ENCODE results near the gene TALDO1. TPM values are rescaled to one million over a fixed set of nuclear protein-coding genes. Genes with fewer than 3 reads are reported as not detected.

TALDO1 gene
- total RNA-seq, 1 donor from 2014 or later = 270 TPM

GRCh38 chr11:760236-760635, 13.0 kb downstream of the TALDO1 start:
- Mint-ChIP-seq H3K4me3 (ENCODE audit: low read depth) (no peak overlapping the region), H3K9me3 (no peaks in the 10 kb centered on the region), H3K27ac (peak overlapping the region; percentile 60), H3K36me3 (ENCODE audit: low read depth) (peaks cover 62% of the 10 kb centered on the region), H3K27me3 (ENCODE audit: low read depth) (no peaks in the 10 kb centered on the region), H3K4me1 (ENCODE audit: low read depth) (peaks cover 4% of the 10 kb centered on the region)
- DNase-seq (ENCODE audit: low spot score) = no peak
- intact Hi-C loops (cut with micrococcal nuclease) = no loop called here

DNA sequence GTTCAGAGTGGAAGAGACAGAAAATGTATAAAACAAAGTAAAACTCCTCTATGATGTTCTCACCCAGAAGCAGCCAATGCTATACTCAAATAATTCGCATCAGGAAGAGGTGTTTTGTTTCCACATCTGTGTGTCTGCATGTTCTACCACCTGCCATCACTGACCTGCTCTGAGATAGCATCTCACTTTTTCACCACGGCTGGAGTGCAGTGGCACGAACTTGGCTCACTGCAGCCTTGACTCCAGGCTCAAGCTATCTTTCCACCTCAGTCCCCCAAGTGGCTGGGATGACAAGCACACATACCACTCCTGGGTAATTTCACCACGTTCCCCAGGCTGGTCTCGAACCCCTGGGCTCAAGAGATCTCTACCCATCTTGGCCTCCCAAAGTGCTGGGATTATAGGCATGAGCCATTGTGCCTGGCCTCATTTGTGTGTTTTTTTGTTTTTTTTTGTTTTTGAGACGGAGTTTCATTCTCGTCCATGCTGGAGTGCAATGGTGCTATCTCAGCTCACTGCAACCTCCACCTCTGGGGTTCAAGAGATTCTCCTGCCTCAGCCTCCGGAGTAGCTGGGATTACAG, 14.4 kb downstream of the TALDO1 start:
- H3K4me3 Mint-ChIP-seq (ENCODE audit: low read depth) = no peak overlapping the region
- no peaks in the 10 kb centered on the region for H3K27me3 Mint-ChIP-seq (ENCODE audit: low read depth)
- peaks cover 5% of the 10 kb centered on the region for H3K4me1 Mint-ChIP-seq (ENCODE audit: low read depth)
- no peak overlapping the region for H3K27ac Mint-ChIP-seq
- intact Hi-C loops (cut with micrococcal nuclease) = no loop called here
- no peak for DNase-seq (ENCODE audit: low spot score)
- no peaks in the 10 kb centered on the region for H3K9me3 Mint-ChIP-seq
- peaks cover 65% of the 10 kb centered on the region for H3K36me3 Mint-ChIP-seq (ENCODE audit: low read depth)

DNA sequence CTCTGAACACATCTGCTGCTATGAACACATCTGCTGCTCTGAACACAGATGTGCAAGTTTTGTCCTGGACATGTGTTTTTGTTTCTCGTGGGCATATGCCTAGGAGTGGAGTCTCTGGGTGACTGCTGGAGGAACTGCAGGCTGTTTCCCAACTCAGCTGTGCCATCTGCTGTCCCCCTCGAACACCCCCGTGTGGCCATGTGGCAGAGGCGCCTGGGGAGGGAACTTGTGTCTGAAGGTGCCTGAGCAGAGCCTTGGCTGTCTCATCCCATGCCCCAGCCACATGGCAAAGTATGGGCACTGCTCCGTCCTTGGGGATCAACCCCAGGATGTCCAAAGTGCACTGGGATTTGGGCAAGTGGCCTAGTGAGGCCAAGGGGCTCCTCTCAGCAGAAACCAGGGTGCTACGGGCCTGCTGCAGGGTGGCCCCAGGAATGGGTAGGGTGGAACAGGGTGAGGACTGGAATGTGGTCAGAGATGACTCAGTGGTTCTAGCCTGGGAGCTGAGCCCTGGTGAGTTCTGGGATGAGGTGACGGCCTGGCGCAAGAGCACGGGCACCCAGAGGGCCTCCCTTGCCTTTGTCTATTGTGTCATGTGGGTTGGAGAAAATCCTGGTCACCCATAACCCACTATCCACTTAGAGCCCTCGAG, 15.3 kb downstream of the TALDO1 start:
- no peak overlapping the region for H3K4me3 Mint-ChIP-seq (ENCODE audit: low read depth)
- H3K36me3 Mint-ChIP-seq (ENCODE audit: low read depth) = peaks cover 64% of the 10 kb centered on the region
- no peak for DNase-seq (ENCODE audit: low spot score)
- no peaks in the 10 kb centered on the region for H3K9me3 Mint-ChIP-seq
- no peak overlapping the region for H3K27ac Mint-ChIP-seq
- intact Hi-C loops (cut with micrococcal nuclease) = no loop called here
- H3K4me1 Mint-ChIP-seq (ENCODE audit: low read depth) = peaks cover 7% of the 10 kb centered on the region
- H3K27me3 Mint-ChIP-seq (ENCODE audit: low read depth) = no peaks in the 10 kb centered on the region

DNA sequence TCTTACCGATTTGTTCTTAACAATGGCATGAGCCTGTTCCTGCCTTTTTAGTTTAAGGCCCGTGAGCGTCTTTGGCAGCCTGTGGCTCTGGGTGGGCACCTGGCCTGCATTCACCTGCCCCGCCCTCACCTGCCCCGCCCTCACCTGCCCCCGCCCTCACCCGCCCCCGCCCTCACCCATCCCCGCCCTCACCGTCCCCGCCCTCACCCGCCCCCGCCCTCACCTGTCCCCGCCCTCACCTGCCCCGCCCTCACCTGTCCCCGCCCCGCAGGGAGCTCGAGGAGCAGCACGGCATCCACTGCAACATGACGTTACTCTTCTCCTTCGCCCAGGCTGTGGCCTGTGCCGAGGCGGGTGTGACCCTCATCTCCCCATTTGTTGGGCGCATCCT, 15.8 kb downstream of the TALDO1 start:
- H3K4me3 Mint-ChIP-seq (ENCODE audit: low read depth) = no peak overlapping the region
- H3K36me3 Mint-ChIP-seq (ENCODE audit: low read depth) = peaks cover 61% of the 10 kb centered on the region
- intact Hi-C loops (cut with micrococcal nuclease) = no loop called here
- peaks cover 7% of the 10 kb centered on the region for H3K4me1 Mint-ChIP-seq (ENCODE audit: low read depth)
- DNase-seq (ENCODE audit: low spot score) = no peak
- no peaks in the 10 kb centered on the region for H3K9me3 Mint-ChIP-seq
- H3K27ac Mint-ChIP-seq = no peak overlapping the region
- H3K27me3 Mint-ChIP-seq (ENCODE audit: low read depth) = no peaks in the 10 kb centered on the region

DNA sequence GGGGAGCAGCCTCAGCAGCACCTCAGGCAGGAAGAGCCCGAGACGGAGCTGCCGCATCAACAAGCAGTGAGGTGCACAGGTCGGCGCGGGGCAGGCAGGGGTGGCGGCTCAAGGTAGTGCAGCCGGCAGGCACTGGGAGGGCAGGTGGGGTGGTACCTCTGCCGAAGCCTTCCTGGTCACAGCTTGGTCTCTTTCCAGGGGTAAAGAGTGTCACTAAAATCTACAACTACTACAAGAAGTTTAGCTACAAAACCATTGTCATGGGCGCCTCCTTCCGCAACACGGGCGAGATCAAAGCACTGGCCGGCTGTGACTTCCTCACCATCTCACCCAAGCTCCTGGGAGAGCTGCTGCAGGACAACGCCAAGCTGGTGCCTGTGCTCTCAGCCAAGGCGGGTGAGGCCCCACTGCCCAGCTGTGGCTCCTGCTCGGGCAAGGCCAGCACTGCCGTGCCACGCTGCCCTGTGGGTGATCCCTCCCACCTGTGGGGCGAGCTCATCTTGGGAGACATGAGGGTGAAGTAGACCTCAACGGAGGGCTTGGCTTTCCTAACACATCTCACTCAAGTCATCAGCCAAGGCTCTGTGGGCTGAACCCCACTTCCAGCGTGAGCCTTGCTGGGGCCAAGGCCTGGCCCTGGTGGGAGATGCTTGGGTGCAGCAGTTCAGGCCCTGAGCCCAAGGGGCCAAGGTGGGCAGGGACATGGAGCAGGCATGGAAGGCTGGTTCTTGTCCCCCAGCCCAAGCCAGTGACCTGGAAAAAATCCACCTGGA, 16.5 kb downstream of the TALDO1 start:
- H3K9me3 Mint-ChIP-seq = no peaks in the 10 kb centered on the region
- H3K27me3 Mint-ChIP-seq (ENCODE audit: low read depth) = no peaks in the 10 kb centered on the region
- intact Hi-C loops (cut with micrococcal nuclease) = no loop called here
- H3K36me3 Mint-ChIP-seq (ENCODE audit: low read depth) = peaks cover 57% of the 10 kb centered on the region
- H3K27ac Mint-ChIP-seq = no peak overlapping the region
- H3K4me1 Mint-ChIP-seq (ENCODE audit: low read depth) = peaks cover 7% of the 10 kb centered on the region
- no peak overlapping the region for H3K4me3 Mint-ChIP-seq (ENCODE audit: low read depth)
- no peak for DNase-seq (ENCODE audit: low spot score)

- Mint-ChIP-seq H3K27ac (no peak overlapping the region), H3K27me3 (ENCODE audit: low read depth) (no peaks in the 10 kb centered on the region), H3K4me1 (ENCODE audit: low read depth) (peaks cover 7% of the 10 kb centered on the region), H3K9me3 (no peaks in the 10 kb centered on the region), H3K4me3 (ENCODE audit: low read depth) (no peak overlapping the region), H3K36me3 (ENCODE audit: low read depth) (peaks cover 59% of the 10 kb centered on the region)
- DNase-seq (ENCODE audit: low spot score) = no peak
- intact Hi-C loops (cut with micrococcal nuclease) = no loop called here
Measured at GRCh38 chr11:764322-765024, 17.2 kb downstream of the TALDO1 start.

- Mint-ChIP-seq H3K4me1 (ENCODE audit: low read depth) (peaks cover 5% of the 10 kb centered on the region), H3K27me3 (ENCODE audit: low read depth) (no peaks in the 10 kb centered on the region), H3K27ac (no peak overlapping the region), H3K36me3 (ENCODE audit: low read depth) (peaks cover 58% of the 10 kb centered on the region), H3K9me3 (no peaks in the 10 kb centered on the region), H3K4me3 (ENCODE audit: low read depth) (no peak overlapping the region)
- intact Hi-C loops (cut with micrococcal nuclease) = no loop called here
- DNase-seq (ENCODE audit: low spot score) = peak; percentile 40
Measured at GRCh38 chr11:765025-765801, 17.9 kb downstream of the TALDO1 start.

- no peaks in the 10 kb centered on the region for H3K27me3 Mint-ChIP-seq (ENCODE audit: low read depth)
- H3K9me3 Mint-ChIP-seq = no peaks in the 10 kb centered on the region
- no peak overlapping the region for H3K4me3 Mint-ChIP-seq (ENCODE audit: low read depth)
- peaks cover 4% of the 10 kb centered on the region for H3K4me1 Mint-ChIP-seq (ENCODE audit: low read depth)
- peaks cover 58% of the 10 kb centered on the region for H3K36me3 Mint-ChIP-seq (ENCODE audit: low read depth)
- H3K27ac Mint-ChIP-seq = no peak overlapping the region
- intact Hi-C loops (cut with micrococcal nuclease) = no loop called here
- DNase-seq (ENCODE audit: low spot score) = no peak
Measured at GRCh38 chr11:765802-766091, 18.5 kb downstream of the TALDO1 start.

GRCh38 chr11:766106-766935, 19.1 kb downstream of the TALDO1 start:
- Mint-ChIP-seq H3K27me3 (ENCODE audit: low read depth) (no peaks in the 10 kb centered on the region), H3K4me3 (ENCODE audit: low read depth) (no peak overlapping the region), H3K36me3 (ENCODE audit: low read depth) (peaks cover 59% of the 10 kb centered on the region), H3K4me1 (ENCODE audit: low read depth) (peaks cover 4% of the 10 kb centered on the region), H3K27ac (no peak overlapping the region), H3K9me3 (no peaks in the 10 kb centered on the region)
- intact Hi-C loops (cut with micrococcal nuclease) = no loop called here
- DNase-seq (ENCODE audit: low spot score) = no peak

- Mint-ChIP-seq H3K4me3 (ENCODE audit: low read depth) (no peak overlapping the region), H3K4me1 (ENCODE audit: low read depth) (peaks cover 4% of the 10 kb centered on the region), H3K27me3 (ENCODE audit: low read depth) (no peaks in the 10 kb centered on the region), H3K27ac (no peak overlapping the region), H3K9me3 (no peaks in the 10 kb centered on the region), H3K36me3 (ENCODE audit: low read depth) (peaks cover 54% of the 10 kb centered on the region)
- DNase-seq (ENCODE audit: low spot score) = no peak
- intact Hi-C loops (cut with micrococcal nuclease) = no loop called here
Measured at GRCh38 chr11:766936-767210, 19.6 kb downstream of the TALDO1 start.

DNA sequence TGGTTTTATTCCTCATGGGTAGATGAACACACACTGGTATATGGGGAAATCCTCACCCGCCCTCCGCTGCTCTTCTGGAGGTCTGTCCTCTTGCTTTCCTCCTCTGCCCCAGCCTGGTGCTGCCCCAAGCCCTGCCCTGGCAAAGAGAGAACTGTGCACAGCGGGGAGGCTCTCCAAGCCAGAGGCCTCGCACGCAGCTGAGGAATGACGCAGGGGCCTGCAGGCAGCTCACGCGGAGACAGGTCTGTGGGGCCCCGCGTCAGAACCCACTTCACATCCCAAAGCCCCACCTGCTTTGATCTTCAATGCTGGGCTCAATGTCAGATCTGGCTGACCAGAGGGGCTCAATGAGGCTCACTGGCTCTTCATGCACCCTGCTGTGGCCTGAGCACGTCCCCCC, 20.0 kb downstream of the TALDO1 start:
- peaks cover 52% of the 10 kb centered on the region for H3K36me3 Mint-ChIP-seq (ENCODE audit: low read depth)
- intact Hi-C loops (cut with micrococcal nuclease) = no loop called here

More for the DNA sequence above, 20.0 kb downstream of the TALDO1 start:
- no peak overlapping the region for H3K4me3 Mint-ChIP-seq (ENCODE audit: low read depth)
- peaks cover 4% of the 10 kb centered on the region for H3K4me1 Mint-ChIP-seq (ENCODE audit: low read depth)
- H3K27ac Mint-ChIP-seq = no peak overlapping the region
- no peaks in the 10 kb centered on the region for H3K27me3 Mint-ChIP-seq (ENCODE audit: low read depth)
- H3K9me3 Mint-ChIP-seq = no peaks in the 10 kb centered on the region
- no peak for DNase-seq (ENCODE audit: low spot score)

All from activated T-helper 2 cell treated with anti-CD3 and anti-CD28 coated beads, Interferon-gamma antibody, Interleukin-2, Interleukin-4, amounts not matched to agents 10 μg/mL and 5 μg/mL and 100 μg/mL, durations not matched to agents 14 hours and 24 hours and 36 hours (primary cell).